IMR-90 (cell line): ENCODE measurements around the gene ZFP36L1. TPM values are rescaled to one million over a fixed set of nuclear protein-coding genes. Genes with fewer than 3 reads are reported as not detected.
A peak's percentile ranks its signal among the peaks of the same experiment; 100 is the strongest.

Source experiments
- ATAC-seq: fragments of 200-7000 bp; cut with Tn5 transposase; 2 replicates; pipeline ENCODE4 v1.9.1; 2020; ENCODE audit warnings: low read depth, mild to moderate bottlenecking, moderate library complexity
- BruUV-seq: library from RNA; stranded (reverse); fragments of 400-500 nt; replicated peaks from 2 replicates; lab custom pipeline; 2021; lab: Mats Ljungman, UMichigan
- CTCF ChIA-PET: fragments of 300-600 bp; formaldehyde crosslinking; extraction: SDS; loops from one replicate; lab custom pipeline; 2021; ENCODE audit warnings: antibody characterized with exemption; lab: Yijun Ruan, JAX
- POLR2A ChIA-PET: fragments of 300-600 bp; sonication (Branson Sonifier 250); formaldehyde crosslinking; loops from one replicate; lab custom pipeline; 2022; ENCODE audit warnings: antibody characterized with exemption; ENCODE audit not compliant: unreplicated experiment; lab: Charles Lee
- DNase-seq: peaks from one replicate; pipeline ENCODE4 v3.0.0; 2013
- H2AFZ ChIP-seq: replicated peaks from 2 replicates; pipeline ENCODE3; 2013; ENCODE audit warnings: low read length, mild to moderate bottlenecking; ENCODE audit not compliant: poor library complexity
- H2AK5ac ChIP-seq: 2 replicates; pipeline ENCODE4 v1.6.1; 2013; ENCODE audit warnings: low read depth, low read length, inconsistent platforms
- H2AK9ac ChIP-seq: replicated peaks from 2 replicates; pipeline ENCODE3; 2013; ENCODE audit warnings: mild to moderate bottlenecking, low read depth, low read length, moderate library complexity; ENCODE audit not compliant: poor library complexity
- H2BK120ac ChIP-seq: 2 replicates; pipeline ENCODE4 v1.6.1; 2013; ENCODE audit warnings: low read depth, low read length, inconsistent platforms
- H2BK15ac ChIP-seq: 3 replicates; pipeline ENCODE4 v1.6.1; 2013; ENCODE audit warnings: low read depth, low read length, inconsistent platforms
- H2BK20ac ChIP-seq: 2 replicates; pipeline ENCODE4 v1.6.1; 2013; ENCODE audit warnings: low read depth, mild to moderate bottlenecking, inconsistent platforms, low read length, moderate library complexity
- H2BK5ac ChIP-seq: 2 replicates; pipeline ENCODE4 v1.6.1; 2013; ENCODE audit warnings: mild to moderate bottlenecking, low read depth, low read length, inconsistent platforms; ENCODE audit not compliant: poor library complexity, severe bottlenecking
- H3K14ac ChIP-seq: replicated peaks from 2 replicates; pipeline ENCODE4 v1.6.1; 2013; ENCODE audit warnings: low read depth, low read length, inconsistent platforms
- H3K18ac ChIP-seq: 2 replicates; pipeline ENCODE4 v1.6.1; 2013; ENCODE audit warnings: low read depth, low read length, control low read depth
- H3K23ac ChIP-seq: 2 replicates; pipeline ENCODE4 v1.6.1; 2013; ENCODE audit warnings: low read depth, low read length, inconsistent platforms
- H3K27ac ChIP-seq: 2 replicates; pipeline ENCODE4 v1.5.1; 2013; ENCODE audit warnings: mild to moderate bottlenecking, control low read depth, low read length; ENCODE audit not compliant: insufficient read depth
- H3K27me3 ChIP-seq: 2 replicates; pipeline ENCODE4 v1.6.1; 2013; ENCODE audit warnings: low read length; ENCODE audit not compliant: control insufficient read depth, insufficient read depth
- H3K36me3 ChIP-seq: 2 replicates; pipeline ENCODE4 v1.6.1; 2013; ENCODE audit warnings: low read length, mixed read lengths; ENCODE audit not compliant: control insufficient read depth, insufficient read depth
- H3K4ac ChIP-seq: 2 replicates; pipeline ENCODE4 v1.6.1; 2013; ENCODE audit warnings: low read depth, low read length, inconsistent platforms
- H3K4me1 ChIP-seq: 2 replicates; pipeline ENCODE4 v1.6.1; 2013; ENCODE audit warnings: low read length, mixed read lengths; ENCODE audit not compliant: control insufficient read depth, insufficient read depth
- H3K4me2 ChIP-seq: 2 replicates; pipeline ENCODE4 v1.6.1; 2013; ENCODE audit warnings: low read depth, mild to moderate bottlenecking, control low read depth, low read length, moderate library complexity
- H3K4me3 ChIP-seq: 2 replicates; pipeline ENCODE4 v1.5.1; 2013; ENCODE audit warnings: low read depth, mild to moderate bottlenecking, control low read depth, low read length, moderate library complexity; ENCODE audit not compliant: insufficient read depth
- H3K56ac ChIP-seq: 2 replicates; pipeline ENCODE4 v1.6.1; 2013; ENCODE audit warnings: low read length, inconsistent platforms; ENCODE audit not compliant: insufficient read depth; ENCODE audit errors: extremely low read depth
- H3K79me1 ChIP-seq, 2 experiments: 2 replicates each; pipeline ENCODE4 v1.6.1; 2013; ENCODE audit warnings: low read length in 2 of 2, inconsistent platforms in 1 of 2, low read depth in 1 of 2
- H3K9ac ChIP-seq: 2 replicates; pipeline ENCODE4 v1.6.1; 2013; ENCODE audit warnings: low read depth, low read length, control low read depth
- H3K9me1 ChIP-seq: 2 replicates; pipeline ENCODE4 v1.6.1; 2013; ENCODE audit warnings: low read length, inconsistent platforms; ENCODE audit not compliant: insufficient read depth
- H3K9me3 ChIP-seq: 2 replicates; pipeline ENCODE4 v1.6.1; 2013; ENCODE audit warnings: low read length; ENCODE audit not compliant: control insufficient read depth, insufficient read depth
- H4K20me1 ChIP-seq: 2 replicates; pipeline ENCODE4 v1.6.1; 2013; ENCODE audit warnings: low read length, inconsistent platforms; ENCODE audit not compliant: insufficient read depth
- H4K5ac ChIP-seq: 2 replicates; pipeline ENCODE4 v1.6.1; 2013; ENCODE audit warnings: mild to moderate bottlenecking, low read depth, low read length, control low read depth
- H4K8ac ChIP-seq, 2 experiments: 2 replicates each; pipeline ENCODE4 v1.6.1; 2013; ENCODE audit warnings: low read depth in 2 of 2, low read length in 2 of 2, control low read depth in 1 of 2, inconsistent platforms in 1 of 2
- H4K91ac ChIP-seq: 2 replicates; pipeline ENCODE4 v1.6.1; 2013; ENCODE audit warnings: low read depth, low read length, inconsistent platforms; ENCODE audit not compliant: insufficient read depth
- USF2 ChIP-seq: fragments of 150-350 bp; IDR thresholded peaks from 2 replicates; pipeline ENCODE4 v1.6.1; 2017; ENCODE audit warnings: mild to moderate bottlenecking, antibody characterized with exemption, low read length, low read depth
- WGBS, 2 experiments: methylation state at CpG; one replicate each; pipeline versions ENCODE4 v1.1.5 to v1.1.7; 2013; ENCODE audit warnings: missing lambda C conversion rate in 2 of 2; ENCODE audit not compliant: insufficient read length in 1 of 2; ENCODE audit errors: extremely low coverage in 2 of 2; 5-methylcytosine and 5-hydroxymethylcytosine counted together
- dilution Hi-C: fragments of 300-500 bp; cut with HindIII; formaldehyde crosslinking; loops from one replicate; pipeline ENCODE4 v1.14.3; 2018; ENCODE audit warnings: low sequenced_read_pairs; ENCODE audit not compliant: unreplicated experiment
- in situ Hi-C: fragments of 300-500 bp; cut with MboI; formaldehyde crosslinking; loops from 3 replicates; pipeline ENCODE4 v1.14.3; 2019; ENCODE audit warnings: low sequenced_read_pairs, inconsistent platforms, mixed read lengths
- intact Hi-C: fragments of 100-400 bp; cut with micrococcal nuclease; formaldehyde crosslinking; loops from 2 replicates; pipeline ENCODE4 v1.10.0; 2022
- polyA plus RNA-seq, 3 experiments: library from polyadenylated mRNA; depleted of rRNA; stranded (reverse); fragments of >200 nt; gene quantifications; 2 replicates each; pipeline ENCODE4 v1.2.3, GENCODE V29; 2012; ENCODE audit warnings: low replicate concordance in 1 of 3
- total RNA-seq: library from RNA; depleted of rRNA; stranded (reverse); fragments of >200 nt; gene quantifications from 2 replicates; pipeline ENCODE4 v1.2.3, GENCODE V29; 2012

ZFP36L1 gene
- total and polyA plus RNA-seq, 2 of the 4 experiments (the other 2 are of a cell fraction) = 6.5 to 140 TPM

GRCh38 chr14:68820999-68821683 lies 28.3 kb upstream of the ZFP36L1 start:
- H3K9ac ChIP-seq = no peak overlapping the region
- in situ Hi-C loops = loop anchor here (5.0 kb wide), 1 partner anchor 889 kb away; no protein-coding TSS in a partner anchor
- H2BK120ac ChIP-seq = no peak overlapping the region
- no peak overlapping the region for H3K56ac ChIP-seq
- H3K9me3 ChIP-seq = no peaks in the 10 kb centered on the region
- no peak overlapping the region for H2BK15ac ChIP-seq
- H3K23ac ChIP-seq = no peak overlapping the region
- H3K14ac ChIP-seq = no peak overlapping the region
- no peak overlapping the region for H4K5ac ChIP-seq
- no peaks in the 10 kb centered on the region for H3K27me3 ChIP-seq
- H2AFZ ChIP-seq = no peak overlapping the region
- no TSS peak for BruUV-seq
- H3K79me1 ChIP-seq = peaks cover 0 to under 1% of the 10 kb centered on the region in 2 experiments; a peak in 2 of 4 replicates
- no peak overlapping the region for H2BK20ac ChIP-seq
- peaks cover 5% of the 10 kb centered on the region; the same call in 1 of the 2 replicates for H3K9me1 ChIP-seq
- H3K18ac ChIP-seq = no peak overlapping the region
- no peak for TF ChIP-seq USF2
- POLR2A ChIA-PET = interaction anchor here (1.3 kb wide), 1 partner anchor 28 kb away, joined by 3 read pairs; the partner anchor contains the start of gene ZFP36L1
- no peak overlapping the region for H3K4me2 ChIP-seq
- no peak overlapping the region for H2BK5ac ChIP-seq
- no peak overlapping the region for H3K4me3 ChIP-seq
- dilution Hi-C loops = no loop called here
- CTCF ChIA-PET = no interaction called here
- DNase-seq (no peak), ATAC-seq (no peak)
- no peak overlapping the region for H3K4ac ChIP-seq
- H3K4me1 ChIP-seq = peaks cover 4% of the 10 kb centered on the region
- no peaks in the 10 kb centered on the region for H3K36me3 ChIP-seq
- no peak overlapping the region for H2AK9ac ChIP-seq
- no peak overlapping the region for H3K27ac ChIP-seq
- no peak overlapping the region for H4K91ac ChIP-seq
- H4K20me1 ChIP-seq = no peaks in the 10 kb centered on the region
- 88% methylated on average over 11 of the region's 18 CpGs; no CpG with 5 or more reads in 1 of the 2 experiments for WGBS, 2 experiments
- H4K8ac ChIP-seq = no peak overlapping the region
- 0 out of 2 replicates have a peak overlapping the region, but pooled peaks have one; percentile 51 for H2AK5ac ChIP-seq
- intact Hi-C loops = no loop called here
